ENCODE results near the gene EML2.

Gene EML2

GRCh38 chr19:45650722-45651121, 11.5 kb upstream of the EML2 start:
- Histone ChIP-seq H2AFZ (ENCODE audit: low read depth, low read length) (no peak overlapping the region), H3K4me1 (ENCODE audit: insufficient read depth, low read length) (peaks cover 10% of the 10 kb centered on the region), H3K79me2 (ENCODE audit: insufficient read depth, low read length) (no peaks in the 10 kb centered on the region), H3K36me3 (ENCODE audit: insufficient read depth, low read length) (no peaks in the 10 kb centered on the region), H3K27me3 (ENCODE audit: insufficient read depth, low read length, poor library complexity) (no peaks in the 10 kb centered on the region), H3K27ac (ENCODE audit: low read length) (no peak overlapping the region), H3K9ac (ENCODE audit: low read depth, low read length) (no peak overlapping the region), H3K4me2 (ENCODE audit: insufficient read depth, low read length) (no peak overlapping the region), H3K9me3 (ENCODE audit: insufficient read depth, low read length, severe bottlenecking) (no peaks in the 10 kb centered on the region), H4K20me1 (ENCODE audit: insufficient read depth, low read length) (no peaks in the 10 kb centered on the region), H3K4me3 (ENCODE audit: low read depth in 1 of 2, low read length in 2 of 2) (no peak overlapping the region)
- TF ChIP-seq EZH2 (IDR thresholded peaks at IDR 0.05; ENCODE audit: borderline replicate concordance, low read depth, low read length, severe bottlenecking) (no peak), CTCF (IDR thresholded peaks at IDR 0.05; ENCODE audit: borderline replicate concordance, extremely low read depth, low read length, poor library complexity, severe bottlenecking) (no peak)
- ATAC-seq (ENCODE audit: insufficient read depth, low read depth) (no peak), DNase-seq (no peak)

- Histone ChIP-seq H3K9ac (ENCODE audit: low read depth, low read length) (peak overlapping the region; percentile 46), H3K27me3 (ENCODE audit: insufficient read depth, low read length, poor library complexity) (no peaks in the 10 kb centered on the region), H3K4me1 (ENCODE audit: insufficient read depth, low read length) (peaks cover 36% of the 10 kb centered on the region), H3K79me2 (ENCODE audit: insufficient read depth, low read length) (no peaks in the 10 kb centered on the region), H3K4me3 (ENCODE audit: low read depth in 1 of 2, low read length in 2 of 2) (peak overlapping the region in 1 of 2 experiments; percentile 59; a peak in 3 of 4 replicates), H4K20me1 (ENCODE audit: insufficient read depth, low read length) (0 out of 2 replicates have a peak, but pooled peaks cover 5% of the 10 kb centered on the region), H3K27ac (ENCODE audit: low read length) (peak overlapping the region; percentile 36), H3K36me3 (ENCODE audit: insufficient read depth, low read length) (no peaks in the 10 kb centered on the region), H2AFZ (ENCODE audit: low read depth, low read length) (peak overlapping the region; percentile 82), H3K9me3 (ENCODE audit: insufficient read depth, low read length, severe bottlenecking) (no peaks in the 10 kb centered on the region), H3K4me2 (ENCODE audit: insufficient read depth, low read length) (peak overlapping the region; percentile 69)
- ATAC-seq (ENCODE audit: insufficient read depth, low read depth), result no peak
- no peak for DNase-seq
- TF ChIP-seq EZH2 (IDR thresholded peaks at IDR 0.05; ENCODE audit: borderline replicate concordance, low read depth, low read length, severe bottlenecking) (no peak), CTCF (IDR thresholded peaks at IDR 0.05; ENCODE audit: borderline replicate concordance, extremely low read depth, low read length, poor library complexity, severe bottlenecking) (no peak)
These were observed 7.1 kb upstream of the EML2 start for GRCh38 chr19:45646345-45646698.

- H4K20me1 ChIP-seq (ENCODE audit: insufficient read depth, low read length), result 0 out of 2 replicates have a peak, but pooled peaks cover 5% of the 10 kb centered on the region
- TF ChIP-seq EZH2 (IDR thresholded peaks at IDR 0.05; ENCODE audit: borderline replicate concordance, low read depth, low read length, severe bottlenecking) (no peak), CTCF (IDR thresholded peaks at IDR 0.05; ENCODE audit: borderline replicate concordance, extremely low read depth, low read length, poor library complexity, severe bottlenecking) (no peak)
- peak; percentile 84 for ATAC-seq (ENCODE audit: insufficient read depth, low read depth)
- H3K9me3 ChIP-seq (ENCODE audit: insufficient read depth, low read length, severe bottlenecking), result no peaks in the 10 kb centered on the region
- no peaks in the 10 kb centered on the region for H3K79me2 ChIP-seq (ENCODE audit: insufficient read depth, low read length)
- H3K4me3 ChIP-seq (ENCODE audit: low read depth in 1 of 2, low read length in 2 of 2), result peak overlapping the region; percentile 0 to 59; a peak in 3 of 4 replicates
- peak overlapping the region; percentile 82 for H2AFZ ChIP-seq (ENCODE audit: low read depth, low read length)
- peaks cover 41% of the 10 kb centered on the region for H3K4me1 ChIP-seq (ENCODE audit: insufficient read depth, low read length)
- no peaks in the 10 kb centered on the region for H3K27me3 ChIP-seq (ENCODE audit: insufficient read depth, low read length, poor library complexity)
- DNase-seq, result peak; percentile 91
- H3K9ac ChIP-seq (ENCODE audit: low read depth, low read length), result peak overlapping the region; percentile 46
- no peaks in the 10 kb centered on the region for H3K36me3 ChIP-seq (ENCODE audit: insufficient read depth, low read length)
- peak overlapping the region; percentile 69 for H3K4me2 ChIP-seq (ENCODE audit: insufficient read depth, low read length)
- H3K27ac ChIP-seq (ENCODE audit: low read length), result peak overlapping the region; percentile 36
These were observed 6.6 kb upstream of the EML2 start for GRCh38 chr19:45645631-45646344.
